Measurements from ENCODE around the gene WWTR1. TPM values are rescaled to one million over a fixed set of nuclear protein-coding genes. Genes with fewer than 3 reads are reported as not detected.

WWTR1 gene
- total and polyA plus RNA-seq, 2 of the 8 experiments (the other 6 are each of a cell fraction or from before 2014, with no cell fraction given) = 15.7 to 18.6 TPM

GRCh38 chr3:149545049-149545448 lies 112.8 kb downstream of the WWTR1 start:
- no peak for DNase-seq (ENCODE audit: low read depth in 1 of 2, low spot score in 2 of 2)
- Histone ChIP-seq H2BK15ac (ENCODE audit: low read length) (no peak overlapping the region), H3K27ac (ENCODE audit: low read depth, low read length) (no peak overlapping the region), H3K4ac (replicated peaks; ENCODE audit: insufficient read length, low read depth, low read length) (no peak overlapping the region), H2BK5ac (ENCODE audit: low read depth, low read length) (no peak overlapping the region), H3K4me2 (ENCODE audit: insufficient read depth in 1 of 2, low read depth in 2 of 2, low read length in 2 of 2) (no peak overlapping the region), H3K79me2 (ENCODE audit: control insufficient read depth in 1 of 2, insufficient read depth in 2 of 2, low read length in 2 of 2) (peaks cover 0 to 5% of the 10 kb centered on the region in 2 experiments; a peak in 2 of 4 replicates), H3K4me1 (replicated peaks in 1 of 4; ENCODE audit: control insufficient read depth in 3 of 4, insufficient read depth in 4 of 4, low read length in 3 of 4) (peaks cover 0 to 5% (median 0%) of the 10 kb centered on the region in 4 experiments; a peak in 2 of 7 replicates), H3K4me3 (ENCODE audit: extremely low read depth in 1 of 4, insufficient read depth in 2 of 4, low read depth in 3 of 4, low read length in 4 of 4) (no peak overlapping the region), H3K23me2 (ENCODE audit: low read depth, low read length) (no peaks in the 10 kb centered on the region), H4K20me1 (replicated peaks in 1 of 2; ENCODE audit: control insufficient read depth in 1 of 2, insufficient read depth in 2 of 2, low read length in 2 of 2) (no peaks in the 10 kb centered on the region), H2BK120ac (replicated peaks; ENCODE audit: low read depth, low read length) (no peak overlapping the region), H3K18ac (ENCODE audit: extremely low read depth, low read length) (no peak overlapping the region), H3K27me3 (replicated peaks in 1 of 4; ENCODE audit: control insufficient read depth in 3 of 4, extremely low read depth in 1 of 4, insufficient read depth in 3 of 4, low read length in 3 of 4) (no peaks in the 10 kb centered on the region), H2AFZ (ENCODE audit: low read length) (no peak overlapping the region), H3K9me3 (ENCODE audit: insufficient read depth in 2 of 2, low read depth in 1 of 2, low read length in 1 of 2) (no peaks in the 10 kb centered on the region), H2AK5ac (ENCODE audit: low read depth, low read length) (no peak overlapping the region), H3K79me1 (ENCODE audit: low read depth, low read length) (no peaks in the 10 kb centered on the region), H3K14ac (ENCODE audit: insufficient read length) (no peak overlapping the region), H2BK20ac (ENCODE audit: low read length) (no peak overlapping the region), H4K8ac (ENCODE audit: extremely low read depth, insufficient read depth, low read length) (no peak overlapping the region), H4K5ac (ENCODE audit: insufficient read length, low read depth, low read length) (no peak overlapping the region), H4K91ac (replicated peaks; ENCODE audit: insufficient read length, low read length) (no peak overlapping the region), H3K23ac (ENCODE audit: insufficient read length) (no peak overlapping the region), H2BK12ac (ENCODE audit: low read depth, low read length) (no peak overlapping the region), H3K56ac (replicated peaks; ENCODE audit: insufficient read length, low read depth, low read length) (no peak overlapping the region), H3K9ac (replicated peaks in 1 of 4; ENCODE audit: extremely low read depth in 1 of 4, low read depth in 3 of 4, low read length in 3 of 4) (no peak overlapping the region), H3K36me3 (ENCODE audit: control insufficient read depth in 2 of 4, insufficient read depth in 4 of 4, low read length in 3 of 4) (peaks cover 0 to 4% (median 0%) of the 10 kb centered on the region in 4 experiments; a peak in 1 of 8 replicates)
- whole genome bisulfite sequencing, 2 experiments (ENCODE audit: extremely low coverage in 1 of 2, insufficient coverage in 1 of 2, insufficient read length in 1 of 2, insufficient replicate concordance in 2 of 2, low coverage in 1 of 2, low lambda C conversion rate in 2 of 2, missing lambda C conversion rate in 1 of 2) = 90% methylated on average over 2 of the region's 2 CpGs; no CpG with 5 or more reads in 1 of the 2 experiments
- ChIA-PET CTCF (ENCODE audit: partially characterized antibody) (interaction anchor here (0.6 to 1.8 kb wide), 2 partner anchors 22 to 32 kb away, joined by 3 to 5 read pairs; no protein-coding TSS in a partner anchor), POLR2A (ENCODE audit: partially characterized antibody) (no interaction called here)
- no peak for FAIRE-seq
- TF ChIP-seq TBP (IDR thresholded peaks at IDR 0.05; ENCODE audit: low read depth, low read length) (no peak), SIN3A (conservative IDR thresholded peaks at IDR 0.05 in 1 of 2, IDR thresholded peaks at IDR 0.05 in 1 of 2; ENCODE audit: low read depth in 1 of 2, low read length in 2 of 2) (no peak), RFX5 (IDR thresholded peaks at IDR 0.05; ENCODE audit: borderline replicate concordance, low read depth, low read length) (no peak), PHF8 (conservative IDR thresholded peaks at IDR 0.05; ENCODE audit: low read depth, low read length) (no peak), POLR2A (IDR thresholded peaks at IDR 0.05; ENCODE audit: control extremely low read depth in 1 of 2, low read depth in 2 of 2, low read length in 2 of 2) (no peak), RAD21 (IDR thresholded peaks at IDR 0.05 in 1 of 2, conservative IDR thresholded peaks at IDR 0.05 in 1 of 2; ENCODE audit: low read depth in 2 of 2, low read length in 2 of 2) (no peak), USF2 (IDR thresholded peaks at IDR 0.05; ENCODE audit: low read length) (no peak), GABPA (IDR thresholded peaks at IDR 0.05; ENCODE audit: borderline replicate concordance, insufficient read depth, low read length) (no peak), GTF2F1 (IDR thresholded peaks at IDR 0.05; ENCODE audit: borderline replicate concordance, low read depth, low read length) (no peak), JUN (IDR thresholded peaks at IDR 0.05; ENCODE audit: low read depth, low read length) (no peak), EZH2 (IDR thresholded peaks at IDR 0.05; ENCODE audit: low read depth, low read length, severe bottlenecking) (no peak), POLR2AphosphoS5 (IDR thresholded peaks at IDR 0.05; ENCODE audit: low read depth, low read length) (no peak)
